ENCODE measurements around the gene KLHL25. TPM values are rescaled to one million over a fixed set of nuclear protein-coding genes. Genes with fewer than 3 reads are reported as not detected.
A peak's percentile ranks its signal among the peaks of the same experiment; 100 is the strongest.
"Not testable (repeated sequence)": the region's sequence is repeated elsewhere in the genome, so short reads cannot be mapped to it uniquely, and the experiment has no call there.

Gene KLHL25
- total RNA-seq, 1 experiment from 2014 or later = 7.0 TPM

- no peaks in the 10 kb centered on the region for H3K9me3 ChIP-seq (ENCODE audit: control insufficient read depth, insufficient read depth, low read depth, low read length)
- intact Hi-C loops (cut with micrococcal nuclease; ENCODE audit: unreplicated experiment) = loop anchor here (2.0 kb wide), 1 partner anchor 101 kb away; no protein-coding TSS in a partner anchor
- no peak for DNase-seq (ENCODE audit: low read depth, low spot score)
- in situ Hi-C loops (cut with HindIII; ENCODE audit: low pct_unique_long_range_greater_than_20kb, low sequenced_read_pairs) = no loop called here
- BruUV-seq (replicated peaks) = no TSS peak
- no peak overlapping the region for H3K4me3 ChIP-seq (ENCODE audit: low read depth in 2 of 2, low read length in 2 of 2)
- H3K36me3 ChIP-seq (ENCODE audit: control insufficient read depth, insufficient read depth, low read length) = no peaks in the 10 kb centered on the region
- no peaks in the 10 kb centered on the region for H3K27me3 ChIP-seq (ENCODE audit: control insufficient read depth, insufficient read depth, low read length)
- TF ChIP-seq TCF7L2 (IDR thresholded peaks at IDR 0.05; ENCODE audit: low read depth, low read length) (no peak), CTCF (IDR thresholded peaks at IDR 0.05) (peak; percentile 81)
- no peak overlapping the region for H3K27ac ChIP-seq (ENCODE audit: low read length)
- no peaks in the 10 kb centered on the region for H3K4me1 ChIP-seq (ENCODE audit: control insufficient read depth, insufficient read depth, low read length)
- POLR2A ChIA-PET = no interaction called here
- ATAC-seq = peak; percentile 86
- CTCF ChIA-PET = no interaction called here
Observed at GRCh38 chr15:85831415-85832113, 36.8 kb upstream of the KLHL25 start.

- H3K9me3 ChIP-seq (ENCODE audit: control insufficient read depth, insufficient read depth, low read depth, low read length); in situ Hi-C loops (cut with HindIII; ENCODE audit: low pct_unique_long_range_greater_than_20kb, low sequenced_read_pairs); H3K4me3 ChIP-seq (ENCODE audit: low read depth in 2 of 2, low read length in 2 of 2); H3K36me3 ChIP-seq (ENCODE audit: control insufficient read depth, insufficient read depth, low read length); ATAC-seq; H3K27ac ChIP-seq (ENCODE audit: low read length); POLR2A ChIA-PET; DNase-seq (ENCODE audit: low read depth, low spot score); CTCF ChIA-PET; H3K27me3 ChIP-seq (ENCODE audit: control insufficient read depth, insufficient read depth, low read length); BruUV-seq (replicated peaks); H3K4me1 ChIP-seq (ENCODE audit: control insufficient read depth, insufficient read depth, low read length): not testable (repeated sequence)
- intact Hi-C loops (cut with micrococcal nuclease; ENCODE audit: unreplicated experiment) = loop anchor here (2.0 kb wide), 1 partner anchor 99 kb away; no protein-coding TSS in a partner anchor
Observed at GRCh38 chr15:85829754-85830153, 35.0 kb upstream of the KLHL25 start.

- H3K27me3 ChIP-seq (ENCODE audit: control insufficient read depth, insufficient read depth, low read length) = no peaks in the 10 kb centered on the region
- no TSS peak for BruUV-seq (replicated peaks)
- no peak overlapping the region for H3K4me3 ChIP-seq (ENCODE audit: low read depth in 2 of 2, low read length in 2 of 2)
- H3K9me3 ChIP-seq (ENCODE audit: control insufficient read depth, insufficient read depth, low read depth, low read length) = no peaks in the 10 kb centered on the region
- CTCF ChIA-PET = interaction anchor here (0.7 kb wide), 1 partner anchor 32 kb away, joined by 3 read pairs; no protein-coding TSS in a partner anchor
- in situ Hi-C loops (cut with HindIII; ENCODE audit: low pct_unique_long_range_greater_than_20kb, low sequenced_read_pairs) (no loop called here), intact Hi-C loops (cut with micrococcal nuclease; ENCODE audit: unreplicated experiment) (no loop called here)
- POLR2A ChIA-PET = no interaction called here
- no peak for ATAC-seq
- H3K27ac ChIP-seq (ENCODE audit: low read length) = no peak overlapping the region
- H3K36me3 ChIP-seq (ENCODE audit: control insufficient read depth, insufficient read depth, low read length) = no peaks in the 10 kb centered on the region
- H3K4me1 ChIP-seq (ENCODE audit: control insufficient read depth, insufficient read depth, low read length) = no peaks in the 10 kb centered on the region
- no peak for TF ChIP-seq CTCF (IDR thresholded peaks at IDR 0.05)
- no peak for TF ChIP-seq POLR2AphosphoS5 (IDR thresholded peaks at IDR 0.05; ENCODE audit: low read depth, low read length)
- TF ChIP-seq REST (IDR thresholded peaks at IDR 0.05; ENCODE audit: insufficient read depth in 1 of 2, low read depth in 2 of 2, low read length in 1 of 2) = no peak
- TF ChIP-seq TCF7L2 (IDR thresholded peaks at IDR 0.05; ENCODE audit: low read depth, low read length) = no peak
- no peak for TF ChIP-seq SIN3A (IDR thresholded peaks at IDR 0.05; ENCODE audit: borderline replicate concordance, insufficient read depth, low read depth, low read length)
- no peak for DNase-seq (ENCODE audit: low read depth, low spot score)
Observed at GRCh38 chr15:85828874-85829273, 34.1 kb upstream of the KLHL25 start.
